22Rv1 (cell line): ENCODE results near the gene FAM181A.

Source experiments
- CTCF ChIP-seq: fragments of 450-650 bp; IDR thresholded peaks from 2 replicates; pipeline ENCODE4 v1.5.1; 2017; ENCODE audit warnings: mild to moderate bottlenecking
- ZFX ChIP-seq: fragments of 450-650 bp; IDR thresholded peaks from 2 replicates; pipeline ENCODE4 v1.6.1; 2017; ENCODE audit warnings: antibody characterized with exemption, borderline replicate concordance

DNA sequence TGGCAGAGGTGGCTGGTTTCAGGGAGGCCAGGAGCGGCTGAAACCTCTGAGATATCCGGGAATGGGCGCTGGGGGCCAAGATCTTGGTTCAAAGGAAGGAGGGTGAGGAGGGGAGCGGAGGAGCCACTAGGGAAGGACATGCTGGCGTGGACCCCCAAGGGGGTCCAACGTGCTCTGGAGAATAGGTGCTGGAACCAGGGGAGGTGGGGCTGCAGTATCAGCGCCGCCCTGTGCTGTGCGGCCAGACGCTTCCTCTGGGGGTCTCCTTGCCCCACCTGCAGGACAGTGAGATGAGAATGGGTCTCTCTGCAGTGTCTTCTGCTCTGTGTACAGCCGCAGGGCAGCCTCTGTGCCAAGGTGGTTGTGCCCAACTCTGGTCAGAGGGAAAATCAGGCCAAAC, 2.5 kb downstream of the FAM181A start:
- no peak for TF ChIP-seq CTCF
- TF ChIP-seq ZFX = no peak
